SK-N-SH (cell line): ENCODE results near the gene ZNF445. TPM values are rescaled to one million over a fixed set of nuclear protein-coding genes. Genes with fewer than 3 reads are reported as not detected.

Experiments used
- CTCF ChIA-PET: fragments of 300-600, 350-600 bp; formaldehyde crosslinking; extraction: SDS; loops from one replicate; lab custom pipeline; 2021; lab: Yijun Ruan, JAX
- POLR2A ChIA-PET: fragments of 350-600 bp; sonication (Branson Sonifier 250); formaldehyde crosslinking; extraction: SDS; loops from one replicate; lab custom pipeline; 2020; ENCODE audit warnings: antibody characterized with exemption, inconsistent platforms; lab: Yijun Ruan, JAX
- DNase-seq: peaks from one replicate; pipeline ENCODE4 v3.0.0; 2012
- H2AFZ ChIP-seq: fragments of 200-600 bp; sonication (generic); 2 replicates; pipeline ENCODE4 v1.8.1; 2016; ENCODE audit warnings: antibody characterized with exemption, mild to moderate bottlenecking, low read depth
- H3F3A ChIP-seq: fragments of 200-600 bp; sonication (generic); replicated peaks from 2 replicates; pipeline ENCODE3; 2016; ENCODE audit warnings: antibody characterized with exemption, mild to moderate bottlenecking; ENCODE audit not compliant: insufficient read depth
- H3K27ac ChIP-seq, 2 experiments: fragments of 200-500 bp in 1 of 2; fragments of 200-600 bp in 1 of 2; sonication (Bioruptor generic) in 1 of 2; sonication (generic), shearing (Covaris generic) in 1 of 2; 2 replicates each; pipeline versions ENCODE4 v1.5.1 to v1.6.1; 2014 to 2016; ENCODE audit warnings: low read depth in 2 of 2, inconsistent platforms in 1 of 2, low read length in 1 of 2, mild to moderate bottlenecking in 1 of 2, mixed read lengths in 1 of 2
- H3K27me3 ChIP-seq: fragments of 200-600 bp; sonication (generic), shearing (Covaris generic); 2 replicates; pipeline ENCODE4 v1.6.1; 2016; ENCODE audit warnings: mixed run types; ENCODE audit not compliant: insufficient read depth
- H3K36me3 ChIP-seq, 2 experiments: fragments of 200-500 bp in 1 of 2; fragments of 200-600 bp in 1 of 2; sonication (Bioruptor generic) in 1 of 2; sonication (generic) in 1 of 2; replicated peaks in 1 of 2; 2 replicates each; pipeline versions ENCODE3 to v1.5.1; 2014 to 2016; ENCODE audit warnings: low read length in 1 of 2, mild to moderate bottlenecking in 1 of 2; ENCODE audit not compliant: insufficient read depth in 2 of 2, control insufficient read depth in 1 of 2
- H3K4me1 ChIP-seq, 2 experiments: fragments of 200-500 bp in 1 of 2; fragments of 200-600 bp in 1 of 2; sonication (Bioruptor generic) in 1 of 2; sonication (generic), shearing (Covaris generic) in 1 of 2; 2 replicates each; pipeline versions ENCODE4 v1.5.1 to v1.6.1; 2014 to 2016; ENCODE audit warnings: low read depth in 1 of 2, low read length in 1 of 2, mixed run types in 1 of 2; ENCODE audit not compliant: insufficient read depth in 2 of 2, control insufficient read depth in 1 of 2
- H3K4me2 ChIP-seq: fragments of 200-600 bp; sonication (generic), shearing (Covaris generic); 2 replicates; pipeline ENCODE4 v1.6.1; 2017; ENCODE audit warnings: mixed run types
- H3K4me3 ChIP-seq, 2 experiments: fragments of 200-500 bp in 1 of 2; fragments of 200-600 bp in 1 of 2; sonication (Bioruptor generic) in 1 of 2; sonication (generic), shearing (Covaris generic) in 1 of 2; 2 replicates each; pipeline versions ENCODE4 v1.5.1 to v1.8.1; 2014 to 2016; ENCODE audit warnings: low read depth in 2 of 2, inconsistent platforms in 1 of 2, low read length in 1 of 2, mild to moderate bottlenecking in 1 of 2, mixed read lengths in 1 of 2, moderate library complexity in 1 of 2
- H3K79me2 ChIP-seq: fragments of 200-600 bp; sonication (generic); 2 replicates; pipeline ENCODE4 v1.8.1; 2017; ENCODE audit warnings: mild to moderate bottlenecking; ENCODE audit not compliant: insufficient read depth
- H3K9ac ChIP-seq: fragments of 200-600 bp; sonication (generic); 2 replicates; pipeline ENCODE4 v1.6.1; 2017; ENCODE audit warnings: mixed run types
- H3K9me2 ChIP-seq: fragments of 200-600 bp; sonication (generic); 2 replicates; pipeline ENCODE4 v1.6.1; 2017; ENCODE audit warnings: mixed run types
- H3K9me3 ChIP-seq: fragments of 200-600 bp; sonication (generic); 2 replicates; pipeline ENCODE4 v1.6.1; 2017; ENCODE audit warnings: mixed run types, mild to moderate bottlenecking, moderate library complexity
- H4K20me1 ChIP-seq: fragments of 200-600 bp; sonication (generic); 2 replicates; pipeline ENCODE4 v1.6.1; 2017; ENCODE audit warnings: mild to moderate bottlenecking, mixed run types; ENCODE audit not compliant: insufficient read depth
- CHD2 ChIP-seq: fragments of 150-350 bp; IDR thresholded peaks from 2 replicates; pipeline ENCODE4 v1.6.1; 2018; ENCODE audit warnings: low read length; ENCODE audit not compliant: partially characterized antibody
- FOXM1 ChIP-seq: IDR thresholded peaks from 2 replicates; pipeline ENCODE4 v1.4.0; 2012; ENCODE audit warnings: low read depth, mild to moderate bottlenecking
- MEF2A ChIP-seq: IDR thresholded peaks from 2 replicates; pipeline ENCODE4 v1.4.0; 2012; ENCODE audit warnings: low read depth, borderline replicate concordance
- NRF1 ChIP-seq: IDR thresholded peaks from 2 replicates; pipeline ENCODE4 v1.6.1; 2012; ENCODE audit warnings: low read depth, mild to moderate bottlenecking, low read length
- POLR2AphosphoS5 ChIP-seq: IDR thresholded peaks from 2 replicates; pipeline ENCODE4 v1.6.1; 2012; ENCODE audit warnings: low read depth, low read length
- RCOR1 ChIP-seq: fragments of 150-350 bp; IDR thresholded peaks from 2 replicates; pipeline ENCODE4 v1.6.1; 2017; ENCODE audit warnings: antibody characterized with exemption, low read length
- RFX5 ChIP-seq: IDR thresholded peaks from 2 replicates; pipeline ENCODE4 v1.6.1; 2012; ENCODE audit warnings: mild to moderate bottlenecking, improper control_type of control experiment, low read length
- RXRA ChIP-seq: IDR thresholded peaks from 2 replicates; pipeline ENCODE4 v1.4.0; 2012; ENCODE audit warnings: low read depth, mild to moderate bottlenecking, borderline replicate concordance
- SIN3A ChIP-seq: IDR thresholded peaks from 2 replicates; pipeline ENCODE4 v1.6.1; 2012; ENCODE audit warnings: low read depth, mild to moderate bottlenecking, low read length, moderate library complexity, borderline replicate concordance
- TAF1 ChIP-seq: IDR thresholded peaks from 2 replicates; pipeline ENCODE4 v1.6.1; 2012; ENCODE audit warnings: low read depth, mild to moderate bottlenecking, low read length, moderate library complexity, borderline replicate concordance
- TCF12 ChIP-seq: IDR thresholded peaks from 2 replicates; pipeline ENCODE4 v1.4.0; 2012
- TEAD4 ChIP-seq: IDR thresholded peaks from 2 replicates; pipeline ENCODE4 v1.4.0; 2012; ENCODE audit warnings: mild to moderate bottlenecking, borderline replicate concordance; ENCODE audit not compliant: insufficient read depth
- YY1 ChIP-seq: IDR thresholded peaks from 2 replicates; pipeline ENCODE4 v1.4.0; 2012; ENCODE audit warnings: low read depth, mild to moderate bottlenecking
- WGBS: methylation state at CpG from one replicate; pipeline ENCODE4 v1.1.6; 2017; ENCODE audit warnings: low lambda C conversion rate; 5-methylcytosine and 5-hydroxymethylcytosine counted together
- polyA plus RNA-seq, 3 experiments: library from polyadenylated mRNA; depleted of rRNA; stranded (reverse); fragments of >200 nt; gene quantifications; 2 replicates each; pipeline ENCODE4 v1.2.3, GENCODE V29; 2012
- TF ChIP-seq, protein P1 (sequence below): IDR thresholded peaks from 2 replicates; pipeline ENCODE4 v1.6.1; 2012; ENCODE audit warnings: mild to moderate bottlenecking, low read depth, low read length, moderate library complexity
- TF ChIP-seq, protein P2 (sequence below): IDR thresholded peaks from 2 replicates; pipeline ENCODE4 v1.4.0; 2012; ENCODE audit warnings: low read depth, borderline replicate concordance
- TF ChIP-seq, protein P3 (sequence below): fragments of 200-600 bp; sonication (generic); IDR thresholded peaks from 2 replicates; pipeline ENCODE4 v1.6.1; 2017; ENCODE audit warnings: antibody characterized with exemption, mild to moderate bottlenecking, moderate library complexity
- TF ChIP-seq, protein P4 (sequence below): IDR thresholded peaks from 2 replicates; pipeline ENCODE4 v1.4.0; 2012; ENCODE audit warnings: low read depth, borderline replicate concordance
- TF ChIP-seq, protein P5 (sequence below): IDR thresholded peaks from 2 replicates; pipeline ENCODE4 v1.4.0; 2012; ENCODE audit warnings: low read depth
- TF ChIP-seq, protein P6 (sequence below): IDR thresholded peaks from 2 replicates; pipeline ENCODE4; 2012

ZNF445 gene
- polyA plus RNA-seq, 1 of the 3 experiments (the other 2 are of a cell fraction) = 2.2 TPM

DNA sequence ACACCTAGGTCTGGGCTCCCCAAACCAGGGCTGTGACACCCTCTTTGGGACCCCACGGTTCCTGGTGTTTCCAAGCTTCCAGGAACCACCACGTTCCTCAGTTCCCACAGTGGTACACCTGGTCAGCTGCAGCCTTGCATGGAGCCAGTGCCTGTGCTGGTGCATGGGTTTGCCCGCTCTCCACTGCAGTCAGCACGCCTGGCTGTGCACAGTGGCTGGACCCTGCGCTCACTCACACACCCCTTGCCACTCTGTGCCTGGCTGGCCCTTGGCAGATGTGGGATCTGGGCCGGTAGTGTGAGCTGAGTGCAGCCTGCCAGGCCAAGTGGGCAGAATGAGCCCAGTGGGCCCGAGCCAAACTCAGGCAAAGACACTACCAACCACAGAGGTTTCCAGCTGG lies 90.1 kb downstream of the ZNF445 start:
- Histone ChIP-seq H3K79me2 (no peaks in the 10 kb centered on the region), H3K27ac (no peak overlapping the region), H2AFZ (no peak overlapping the region), H3F3A (peaks cover 3% of the 10 kb centered on the region), H3K36me3 (peaks cover 0 to 2% of the 10 kb centered on the region in 2 experiments), H3K4me3 (no peak overlapping the region), H3K4me1 (no peaks in the 10 kb centered on the region), H4K20me1 (no peaks in the 10 kb centered on the region), H3K9me2 (no peaks in the 10 kb centered on the region), H3K4me2 (no peak overlapping the region)
- WGBS = 84% methylated on average over 3 of the region's 7 CpGs
- DNase-seq = no peak
- TF ChIP-seq RCOR1 (no peak), TAF1 (no peak), RFX5 (no peak), FOXM1 (no peak), TEAD4 (no peak), YY1 (no peak), POLR2AphosphoS5 (no peak), TCF12 (no peak), SIN3A (no peak), NRF1 (no peak), MEF2A (no peak), RXRA (no peak), CHD2 (no peak)
- TF ChIP-seq, protein P1, sequence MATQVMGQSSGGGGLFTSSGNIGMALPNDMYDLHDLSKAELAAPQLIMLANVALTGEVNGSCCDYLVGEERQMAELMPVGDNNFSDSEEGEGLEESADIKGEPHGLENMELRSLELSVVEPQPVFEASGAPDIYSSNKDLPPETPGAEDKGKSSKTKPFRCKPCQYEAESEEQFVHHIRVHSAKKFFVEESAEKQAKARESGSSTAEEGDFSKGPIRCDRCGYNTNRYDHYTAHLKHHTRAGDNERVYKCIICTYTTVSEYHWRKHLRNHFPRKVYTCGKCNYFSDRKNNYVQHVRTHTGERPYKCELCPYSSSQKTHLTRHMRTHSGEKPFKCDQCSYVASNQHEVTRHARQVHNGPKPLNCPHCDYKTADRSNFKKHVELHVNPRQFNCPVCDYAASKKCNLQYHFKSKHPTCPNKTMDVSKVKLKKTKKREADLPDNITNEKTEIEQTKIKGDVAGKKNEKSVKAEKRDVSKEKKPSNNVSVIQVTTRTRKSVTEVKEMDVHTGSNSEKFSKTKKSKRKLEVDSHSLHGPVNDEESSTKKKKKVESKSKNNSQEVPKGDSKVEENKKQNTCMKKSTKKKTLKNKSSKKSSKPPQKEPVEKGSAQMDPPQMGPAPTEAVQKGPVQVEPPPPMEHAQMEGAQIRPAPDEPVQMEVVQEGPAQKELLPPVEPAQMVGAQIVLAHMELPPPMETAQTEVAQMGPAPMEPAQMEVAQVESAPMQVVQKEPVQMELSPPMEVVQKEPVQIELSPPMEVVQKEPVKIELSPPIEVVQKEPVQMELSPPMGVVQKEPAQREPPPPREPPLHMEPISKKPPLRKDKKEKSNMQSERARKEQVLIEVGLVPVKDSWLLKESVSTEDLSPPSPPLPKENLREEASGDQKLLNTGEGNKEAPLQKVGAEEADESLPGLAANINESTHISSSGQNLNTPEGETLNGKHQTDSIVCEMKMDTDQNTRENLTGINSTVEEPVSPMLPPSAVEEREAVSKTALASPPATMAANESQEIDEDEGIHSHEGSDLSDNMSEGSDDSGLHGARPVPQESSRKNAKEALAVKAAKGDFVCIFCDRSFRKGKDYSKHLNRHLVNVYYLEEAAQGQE = no peak
- TF ChIP-seq, protein P2, sequence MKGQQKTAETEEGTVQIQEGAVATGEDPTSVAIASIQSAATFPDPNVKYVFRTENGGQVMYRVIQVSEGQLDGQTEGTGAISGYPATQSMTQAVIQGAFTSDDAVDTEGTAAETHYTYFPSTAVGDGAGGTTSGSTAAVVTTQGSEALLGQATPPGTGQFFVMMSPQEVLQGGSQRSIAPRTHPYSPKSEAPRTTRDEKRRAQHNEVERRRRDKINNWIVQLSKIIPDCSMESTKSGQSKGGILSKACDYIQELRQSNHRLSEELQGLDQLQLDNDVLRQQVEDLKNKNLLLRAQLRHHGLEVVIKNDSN = no peak
- TF ChIP-seq, protein P3, sequence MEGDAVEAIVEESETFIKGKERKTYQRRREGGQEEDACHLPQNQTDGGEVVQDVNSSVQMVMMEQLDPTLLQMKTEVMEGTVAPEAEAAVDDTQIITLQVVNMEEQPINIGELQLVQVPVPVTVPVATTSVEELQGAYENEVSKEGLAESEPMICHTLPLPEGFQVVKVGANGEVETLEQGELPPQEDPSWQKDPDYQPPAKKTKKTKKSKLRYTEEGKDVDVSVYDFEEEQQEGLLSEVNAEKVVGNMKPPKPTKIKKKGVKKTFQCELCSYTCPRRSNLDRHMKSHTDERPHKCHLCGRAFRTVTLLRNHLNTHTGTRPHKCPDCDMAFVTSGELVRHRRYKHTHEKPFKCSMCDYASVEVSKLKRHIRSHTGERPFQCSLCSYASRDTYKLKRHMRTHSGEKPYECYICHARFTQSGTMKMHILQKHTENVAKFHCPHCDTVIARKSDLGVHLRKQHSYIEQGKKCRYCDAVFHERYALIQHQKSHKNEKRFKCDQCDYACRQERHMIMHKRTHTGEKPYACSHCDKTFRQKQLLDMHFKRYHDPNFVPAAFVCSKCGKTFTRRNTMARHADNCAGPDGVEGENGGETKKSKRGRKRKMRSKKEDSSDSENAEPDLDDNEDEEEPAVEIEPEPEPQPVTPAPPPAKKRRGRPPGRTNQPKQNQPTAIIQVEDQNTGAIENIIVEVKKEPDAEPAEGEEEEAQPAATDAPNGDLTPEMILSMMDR = no peak
- TF ChIP-seq, protein P4, sequence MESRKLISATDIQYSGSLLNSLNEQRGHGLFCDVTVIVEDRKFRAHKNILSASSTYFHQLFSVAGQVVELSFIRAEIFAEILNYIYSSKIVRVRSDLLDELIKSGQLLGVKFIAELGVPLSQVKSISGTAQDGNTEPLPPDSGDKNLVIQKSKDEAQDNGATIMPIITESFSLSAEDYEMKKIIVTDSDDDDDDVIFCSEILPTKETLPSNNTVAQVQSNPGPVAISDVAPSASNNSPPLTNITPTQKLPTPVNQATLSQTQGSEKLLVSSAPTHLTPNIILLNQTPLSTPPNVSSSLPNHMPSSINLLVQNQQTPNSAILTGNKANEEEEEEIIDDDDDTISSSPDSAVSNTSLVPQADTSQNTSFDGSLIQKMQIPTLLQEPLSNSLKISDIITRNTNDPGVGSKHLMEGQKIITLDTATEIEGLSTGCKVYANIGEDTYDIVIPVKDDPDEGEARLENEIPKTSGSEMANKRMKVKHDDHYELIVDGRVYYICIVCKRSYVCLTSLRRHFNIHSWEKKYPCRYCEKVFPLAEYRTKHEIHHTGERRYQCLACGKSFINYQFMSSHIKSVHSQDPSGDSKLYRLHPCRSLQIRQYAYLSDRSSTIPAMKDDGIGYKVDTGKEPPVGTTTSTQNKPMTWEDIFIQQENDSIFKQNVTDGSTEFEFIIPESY = no peak
- TF ChIP-seq, protein P5, sequence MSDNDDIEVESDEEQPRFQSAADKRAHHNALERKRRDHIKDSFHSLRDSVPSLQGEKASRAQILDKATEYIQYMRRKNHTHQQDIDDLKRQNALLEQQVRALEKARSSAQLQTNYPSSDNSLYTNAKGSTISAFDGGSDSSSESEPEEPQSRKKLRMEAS = no peak
- TF ChIP-seq, protein P6, sequence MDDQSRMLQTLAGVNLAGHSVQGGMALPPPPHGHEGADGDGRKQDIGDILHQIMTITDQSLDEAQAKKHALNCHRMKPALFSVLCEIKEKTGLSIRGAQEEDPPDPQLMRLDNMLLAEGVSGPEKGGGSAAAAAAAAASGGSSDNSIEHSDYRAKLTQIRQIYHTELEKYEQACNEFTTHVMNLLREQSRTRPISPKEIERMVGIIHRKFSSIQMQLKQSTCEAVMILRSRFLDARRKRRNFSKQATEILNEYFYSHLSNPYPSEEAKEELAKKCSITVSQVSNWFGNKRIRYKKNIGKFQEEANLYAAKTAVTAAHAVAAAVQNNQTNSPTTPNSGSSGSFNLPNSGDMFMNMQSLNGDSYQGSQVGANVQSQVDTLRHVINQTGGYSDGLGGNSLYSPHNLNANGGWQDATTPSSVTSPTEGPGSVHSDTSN = no peak
- TF ChIP-seq, all 33 proteins: peak for 0
- Histone ChIP-seq H3K27me3 (no peaks in the 10 kb centered on the region), H3K9me3 (no peaks in the 10 kb centered on the region), H3K9ac (no peak overlapping the region)
- ChIA-PET CTCF (interaction anchor here (1.5 kb wide), 1 partner anchor 58 kb away, joined by 3 read pairs; no protein-coding TSS in a partner anchor), POLR2A (no interaction called here)
